GM21390 (cell line): ENCODE results near the gene C11orf21.

Source experiments
- ATAC-seq: cut with Tn5 transposase; IDR thresholded peaks from one replicate; pipeline ENCODE4 v1.9.1; 2021; ENCODE audit not compliant: unreplicated experiment

The C11orf21 gene

DNA sequence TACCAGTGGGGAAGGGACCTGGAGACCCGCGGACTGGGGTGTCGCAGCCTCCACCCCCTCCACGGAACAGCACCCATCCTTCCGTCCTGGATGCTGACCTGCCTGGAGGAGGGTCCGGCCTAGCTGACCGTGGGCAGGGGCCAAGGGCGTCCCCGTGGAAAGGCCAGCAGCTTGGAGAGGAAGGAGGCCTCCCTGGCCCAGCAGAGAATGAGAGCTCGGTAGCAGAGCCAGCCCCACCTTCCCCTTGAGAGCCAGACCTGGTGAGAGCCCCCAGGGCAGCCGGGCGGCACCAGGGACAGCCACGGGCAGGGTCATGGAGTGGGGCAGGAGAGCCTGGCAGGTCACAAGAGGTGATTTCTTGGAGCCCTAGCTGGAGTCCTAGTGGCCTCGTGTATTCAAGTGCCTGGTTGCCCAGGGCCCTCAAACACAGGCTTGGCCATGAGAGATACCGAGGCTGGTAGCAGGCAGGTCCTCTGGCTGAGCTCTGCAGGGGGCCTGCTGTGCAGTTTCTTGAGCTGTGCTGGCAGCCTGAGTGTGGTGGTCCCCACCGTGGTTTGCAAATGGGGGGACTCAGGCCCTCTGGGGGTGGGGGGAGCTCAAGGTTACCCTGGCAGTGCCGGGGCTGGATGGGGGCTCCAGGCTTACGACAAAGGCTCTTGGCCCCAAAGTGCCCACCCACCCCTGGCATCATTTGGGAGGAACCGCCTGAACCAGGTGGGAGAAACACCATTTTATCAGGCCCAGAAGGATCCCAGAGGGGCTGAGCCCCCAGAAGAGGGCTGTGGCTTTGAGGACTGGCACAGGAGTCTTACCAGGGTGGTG is 7.7 kb upstream of the C11orf21 start:
- no peak for ATAC-seq

GRCh38 chr11:2308713-2309112 is 7.0 kb upstream of the C11orf21 start:
- no peak for ATAC-seq

DNA sequence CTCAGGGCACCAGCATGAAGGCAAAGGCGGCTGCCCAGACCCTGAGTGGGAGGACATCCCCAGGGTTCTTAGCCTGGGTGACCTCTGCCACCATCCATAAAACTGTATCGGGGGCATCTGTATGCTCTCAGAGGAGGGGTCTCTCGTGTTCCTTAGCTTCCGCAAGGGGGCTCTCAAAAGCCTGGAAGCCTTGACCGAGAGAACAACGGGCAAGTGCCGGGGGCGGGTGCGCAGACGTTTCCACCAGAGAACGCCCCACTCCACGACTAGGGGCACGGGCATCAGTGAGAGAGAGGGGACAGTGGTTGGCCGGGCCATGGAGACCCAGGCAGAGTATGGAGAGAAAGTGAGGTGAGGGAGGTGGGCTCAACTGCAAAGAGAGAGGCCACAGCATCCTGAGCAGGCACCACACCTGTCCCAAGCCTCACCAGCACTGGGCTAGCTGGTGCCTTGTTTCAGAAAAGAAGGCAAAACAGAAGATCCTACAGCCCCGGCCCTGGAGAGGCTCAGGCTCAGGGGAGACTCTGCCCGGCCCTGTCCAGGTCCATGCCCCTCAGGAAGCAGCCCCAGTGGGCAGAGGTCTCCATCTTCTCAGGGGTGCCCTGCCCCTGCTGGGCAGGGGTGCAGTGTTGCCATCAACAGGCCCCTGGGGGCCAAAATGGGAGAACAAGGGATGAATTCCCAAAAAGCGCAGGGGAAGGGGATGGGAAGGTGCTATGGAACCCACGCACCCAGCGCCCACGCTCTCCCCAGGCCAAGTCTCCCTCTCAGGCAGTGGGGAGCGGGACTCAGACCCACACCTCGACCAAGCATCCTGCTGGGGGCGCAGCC is 6.0 kb upstream of the C11orf21 start:
- no peak for ATAC-seq

- no peak for ATAC-seq
These were observed 5.3 kb upstream of the C11orf21 start for GRCh38 chr11:2306877-2307500.

DNA sequence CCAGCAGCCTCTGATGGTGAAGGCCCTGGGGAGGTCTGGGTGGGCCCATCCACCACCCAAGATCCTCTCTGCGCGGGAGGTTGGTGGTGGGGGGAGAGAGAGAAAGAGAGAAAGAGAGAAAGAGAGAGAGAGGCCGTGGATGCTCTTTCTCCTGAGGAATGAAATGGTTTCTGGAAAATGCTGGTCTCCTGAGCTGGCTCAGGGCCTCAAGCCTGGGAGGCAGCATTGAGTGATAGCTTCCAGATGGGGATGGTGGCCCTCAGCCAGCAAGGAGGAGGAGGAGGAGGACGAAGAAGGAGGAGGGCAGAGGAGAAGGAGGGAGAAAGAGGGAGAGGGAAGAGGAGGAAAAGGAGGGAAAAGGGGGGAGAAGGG is 4.7 kb upstream of the C11orf21 start:
- no peak for ATAC-seq

- ATAC-seq: no peak
These were observed 4.2 kb upstream of the C11orf21 start for GRCh38 chr11:2305788-2306451.

GRCh38 chr11:2305140-2305778 is 3.5 kb upstream of the C11orf21 start:
- ATAC-seq: no peak

- ATAC-seq: no peak
These were observed 2.9 kb upstream of the C11orf21 start for GRCh38 chr11:2304506-2305139.

GRCh38 chr11:2303627-2304505 is 2.1 kb upstream of the C11orf21 start:
- no peak for ATAC-seq

DNA sequence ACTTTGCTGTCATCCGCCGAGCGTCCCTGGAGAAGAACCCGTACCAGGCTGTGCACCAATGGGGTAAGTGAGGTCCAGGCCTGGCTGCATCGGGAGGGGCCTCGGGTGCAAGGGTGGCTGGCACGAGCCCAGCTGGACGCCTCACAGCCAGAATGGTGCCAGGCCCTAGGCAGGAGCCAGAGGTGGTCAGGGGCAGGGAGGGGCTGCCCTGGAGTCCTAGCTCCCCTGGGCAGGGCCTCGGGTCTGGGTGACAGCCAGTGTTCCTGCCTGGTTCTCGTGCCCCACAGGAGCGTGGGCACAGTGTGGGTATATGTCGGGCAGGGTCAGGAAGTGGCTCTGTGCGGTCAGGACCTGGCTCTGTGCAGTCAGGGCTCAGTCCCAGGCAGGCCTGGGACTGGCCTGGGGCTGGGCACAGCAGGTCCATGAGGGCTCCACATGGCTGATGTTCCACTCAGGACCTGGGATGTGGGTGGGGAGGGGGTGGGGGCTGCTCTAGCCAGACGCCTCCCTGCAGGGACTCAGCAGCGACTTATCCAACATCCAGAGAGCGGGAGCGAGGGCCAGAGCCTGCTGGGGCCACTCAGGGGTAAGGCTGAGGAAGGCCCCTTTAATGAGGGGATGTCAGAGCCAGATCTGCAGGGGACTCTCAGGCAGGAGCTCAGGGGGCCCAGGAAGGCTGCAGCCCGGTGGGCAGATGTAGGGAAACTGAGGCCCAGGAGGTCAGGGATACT is 1.3 kb upstream of the C11orf21 start:
- ATAC-seq: no peak

DNA sequence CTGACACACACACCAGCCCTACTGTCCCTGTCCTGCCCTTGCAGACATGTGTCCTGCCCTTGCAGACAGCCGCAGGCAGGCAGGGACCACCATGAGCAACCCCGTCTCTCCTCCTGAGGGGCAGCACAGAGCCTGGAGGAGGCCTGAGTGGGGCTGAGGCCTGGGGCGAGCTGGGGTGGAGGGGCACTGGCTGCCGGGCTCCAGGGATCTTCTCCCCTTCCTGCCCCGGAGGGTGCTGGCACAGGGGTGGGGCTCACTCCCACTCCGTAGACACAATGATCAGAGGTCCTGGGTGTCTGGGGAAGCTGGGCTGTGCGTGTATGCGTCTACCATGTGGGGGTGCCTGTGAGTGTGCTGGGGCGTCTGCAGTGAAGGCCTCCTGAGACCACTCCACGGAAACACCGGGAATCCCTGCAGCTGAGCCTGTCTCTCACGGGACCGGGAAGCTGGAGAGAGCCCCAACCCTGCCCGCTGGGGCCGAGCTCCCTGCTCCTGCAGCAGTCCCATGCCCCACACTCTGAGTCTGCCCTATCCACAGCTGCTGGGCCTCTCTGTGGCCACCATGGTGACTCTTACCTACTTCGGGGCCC is 683 bp upstream of the C11orf21 start:
- no peak for ATAC-seq

DNA sequence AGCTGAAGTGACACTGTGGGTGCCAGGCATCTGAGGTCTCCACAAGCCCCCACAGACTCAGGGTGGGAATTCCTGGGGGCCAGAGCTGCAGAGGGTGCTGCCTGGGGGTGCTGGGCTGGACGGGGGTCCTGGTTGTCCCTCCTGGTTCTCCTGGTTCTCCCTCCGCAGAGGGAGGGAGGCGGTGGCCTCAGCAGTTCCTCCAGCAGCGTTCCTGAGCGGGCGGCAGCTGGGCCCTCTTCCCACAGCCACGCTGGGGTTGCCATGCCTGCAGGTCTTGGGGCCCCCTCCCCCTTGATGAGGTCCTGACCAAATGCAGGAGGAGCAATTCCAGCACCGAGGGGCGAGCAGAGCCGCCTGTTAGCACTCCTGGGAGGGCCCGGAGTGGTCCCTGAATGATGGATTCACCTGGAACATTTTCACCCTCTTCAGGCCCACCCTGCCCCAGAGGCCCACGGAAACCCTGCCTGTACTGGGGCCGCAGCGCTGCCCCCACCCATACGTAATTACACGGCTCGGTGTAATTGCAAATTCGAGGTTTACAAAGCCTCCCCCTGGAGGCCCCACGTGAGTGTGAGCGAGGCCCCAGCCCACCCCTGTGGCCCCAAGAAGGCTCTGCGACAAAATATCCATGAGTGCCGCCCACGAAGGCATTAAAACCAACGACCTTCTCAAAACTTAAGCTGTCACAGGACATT is 635 bp downstream of the C11orf21 start:
- no peak for ATAC-seq

GRCh38 chr11:2300290-2300935 is 1.3 kb downstream of the C11orf21 start:
- no peak for ATAC-seq

DNA sequence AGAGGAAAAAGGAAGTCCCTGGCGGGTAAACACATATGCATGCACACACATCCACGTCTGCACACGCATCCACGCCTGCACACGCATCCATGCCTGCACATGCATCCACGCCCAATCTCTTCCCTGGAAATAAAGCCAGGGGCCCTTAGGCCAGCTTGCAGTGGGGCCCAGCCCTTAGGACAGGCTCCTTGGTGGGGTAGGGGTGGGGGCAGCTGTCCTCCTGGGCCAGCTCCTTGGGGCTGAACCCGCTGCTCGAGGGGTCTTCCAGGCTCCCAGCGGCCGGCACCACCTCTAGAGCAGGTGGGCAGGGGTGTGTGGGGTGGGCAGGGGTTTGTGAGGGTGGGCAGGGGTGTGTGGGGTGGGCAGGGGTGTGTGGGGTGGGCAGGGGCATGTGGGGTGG is 1.9 kb downstream of the C11orf21 start:
- ATAC-seq: no peak

- ATAC-seq: no peak
These were observed 2.6 kb downstream of the C11orf21 start for GRCh38 chr11:2298795-2299761.
